Mesenchymal stem cell (in vitro differentiated cells and primary cell): Measurements from ENCODE around the gene ALOX5AP.

ENCODE experiments used
- DNase-seq: peaks from one replicate; pipeline ENCODE4 v3.0.0-alpha.2; 2013
- H2AFZ ChIP-seq: one replicate; pipeline ENCODE4 v1.6.1; 2013; ENCODE audit warnings: low read depth, mild to moderate bottlenecking, control low read depth, inconsistent platforms, low read length, moderate library complexity
- H2AK5ac ChIP-seq: 2 replicates; pipeline ENCODE4 v1.6.1; 2013; ENCODE audit warnings: low read length, moderate library complexity, mild to moderate bottlenecking, inconsistent platforms; ENCODE audit not compliant: severe bottlenecking
- H2BK120ac ChIP-seq: one replicate; pipeline ENCODE4 v1.6.1; 2013; ENCODE audit warnings: low read depth, mild to moderate bottlenecking, inconsistent platforms, low read length, moderate library complexity
- H2BK12ac ChIP-seq, 2 experiments: one replicate each; pipeline ENCODE4 v1.6.1; 2013; ENCODE audit warnings: inconsistent platforms in 2 of 2, low read length in 2 of 2, mild to moderate bottlenecking in 2 of 2, moderate library complexity in 2 of 2, control low read depth in 1 of 2
- H2BK15ac ChIP-seq: one replicate; pipeline ENCODE4 v1.6.1; 2013; ENCODE audit warnings: mild to moderate bottlenecking, low read depth, inconsistent platforms; ENCODE audit not compliant: poor library complexity, severe bottlenecking
- H2BK5ac ChIP-seq: 2 replicates; pipeline ENCODE4 v1.6.1; 2013; ENCODE audit warnings: low read depth, mild to moderate bottlenecking, low read length, control low read depth, inconsistent platforms; ENCODE audit not compliant: poor library complexity, severe bottlenecking
- H3K14ac ChIP-seq, 2 experiments: one replicate each; pipeline ENCODE4 v1.6.1; 2013; ENCODE audit warnings: inconsistent platforms in 2 of 2, low read length in 2 of 2, control low read depth in 1 of 2, mild to moderate bottlenecking in 1 of 2, moderate library complexity in 1 of 2
- H3K18ac ChIP-seq, 2 experiments: one replicate each; pipeline ENCODE4 v1.6.1; 2013; ENCODE audit warnings: inconsistent platforms in 2 of 2, low read length in 2 of 2, control low read depth in 1 of 2, low read depth in 1 of 2, mild to moderate bottlenecking in 1 of 2
- H3K23ac ChIP-seq, 2 experiments: one replicate each; pipeline ENCODE4 v1.6.1; 2013; ENCODE audit warnings: inconsistent platforms in 2 of 2, low read length in 2 of 2, mild to moderate bottlenecking in 2 of 2, moderate library complexity in 2 of 2, control low read depth in 1 of 2
- H3K27ac ChIP-seq: 2 replicates; pipeline ENCODE4 v1.5.1; 2013; ENCODE audit warnings: mild to moderate bottlenecking, moderate library complexity, low read length, control low read depth, inconsistent platforms; ENCODE audit not compliant: poor library complexity, severe bottlenecking
- H3K27me3 ChIP-seq, 2 experiments: 2 replicates each; pipeline versions ENCODE4 v1.6.1 to v1.7.0; 2013; ENCODE audit warnings: low read length in 2 of 2, mild to moderate bottlenecking in 2 of 2, moderate library complexity in 2 of 2, control low read depth in 1 of 2, inconsistent platforms in 1 of 2; ENCODE audit not compliant: control insufficient read depth in 1 of 2, insufficient read depth in 1 of 2
- H3K36me3 ChIP-seq, 2 experiments: 2 replicates each; pipeline versions ENCODE4 v1.6.1 to v1.7.0; 2013; ENCODE audit warnings: low read length in 2 of 2, control low read depth in 1 of 2, inconsistent platforms in 1 of 2, low read depth in 1 of 2, mild to moderate bottlenecking in 1 of 2; ENCODE audit not compliant: insufficient read depth in 2 of 2, control insufficient read depth in 1 of 2
- H3K4ac ChIP-seq, 2 experiments: one replicate each; pipeline ENCODE4 v1.6.1; 2013; ENCODE audit warnings: inconsistent platforms in 2 of 2, low read length in 2 of 2, mild to moderate bottlenecking in 2 of 2, moderate library complexity in 2 of 2, control low read depth in 1 of 2, low read depth in 1 of 2
- H3K4me1 ChIP-seq: 2 replicates; pipeline ENCODE4 v1.6.1; 2013; ENCODE audit warnings: low read depth, low read length, control low read depth; ENCODE audit not compliant: control insufficient read depth, insufficient read depth
- H3K4me2 ChIP-seq: 2 replicates; pipeline ENCODE4 v1.6.1; 2013; ENCODE audit warnings: low read length, mild to moderate bottlenecking, inconsistent platforms; ENCODE audit not compliant: poor library complexity, severe bottlenecking
- H3K4me3 ChIP-seq, 2 experiments: 2 replicates each; pipeline versions ENCODE4 v1.5.1 to v1.7.0; 2013; ENCODE audit warnings: low read length in 2 of 2, mild to moderate bottlenecking in 2 of 2, control low read depth in 1 of 2, low read depth in 1 of 2; ENCODE audit not compliant: insufficient read depth in 1 of 2
- H3K79me1 ChIP-seq: replicated peaks from 2 replicates; pipeline ENCODE4 v1.6.1; 2013; ENCODE audit warnings: mild to moderate bottlenecking, control low read depth, low read length, inconsistent platforms; ENCODE audit not compliant: poor library complexity, severe bottlenecking
- H3K9ac ChIP-seq: 2 replicates; pipeline ENCODE4 v1.7.0; 2013; ENCODE audit warnings: mild to moderate bottlenecking, low read length, moderate library complexity
- H3K9me3 ChIP-seq: 2 replicates; pipeline ENCODE4 v1.7.0; 2013; ENCODE audit warnings: mild to moderate bottlenecking, low read length; ENCODE audit not compliant: control insufficient read depth
- H4K8ac ChIP-seq: one replicate; pipeline ENCODE4 v1.6.1; 2013; ENCODE audit warnings: inconsistent platforms, mild to moderate bottlenecking, low read length, moderate library complexity
- H4K91ac ChIP-seq: one replicate; pipeline ENCODE4 v1.6.1; 2013; ENCODE audit warnings: mild to moderate bottlenecking, low read length, inconsistent platforms
- WGBS: methylation state at CpG from one replicate; pipeline ENCODE4 v1.1.7; 2013; ENCODE audit warnings: mixed read lengths; 5-methylcytosine and 5-hydroxymethylcytosine counted together

The ALOX5AP gene

DNA sequence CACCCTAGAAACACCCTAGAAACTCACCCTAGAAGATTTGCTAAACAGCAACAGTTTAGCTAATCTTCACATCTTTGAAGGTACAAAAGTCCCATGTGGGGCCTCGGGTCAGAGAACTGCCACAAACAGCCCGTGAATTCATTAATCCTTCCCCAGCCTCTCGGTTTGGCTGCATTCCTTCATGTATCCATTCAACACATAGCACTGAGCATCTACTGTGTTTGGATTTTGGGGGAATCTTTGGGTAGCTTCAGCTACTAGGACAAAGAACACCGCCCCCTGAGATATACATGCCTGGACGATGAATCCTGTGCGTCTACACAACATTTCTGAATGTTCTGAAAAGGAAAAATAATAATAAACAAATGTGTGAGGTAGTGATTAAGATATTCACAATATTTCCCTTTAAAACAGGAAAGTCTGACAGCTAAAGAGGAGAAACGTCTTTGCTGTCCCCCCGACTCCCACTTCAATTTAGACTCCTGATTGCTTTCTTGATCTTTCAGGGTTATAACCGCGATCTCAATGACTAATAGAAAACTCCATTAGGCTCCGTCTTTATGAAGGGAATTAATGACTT lies 63.5 kb downstream of the ALOX5AP start:
- H3K14ac ChIP-seq: no peak overlapping the region
- peak overlapping the region; percentile 66 for H2AK5ac ChIP-seq
- H2BK120ac ChIP-seq: peak overlapping the region; percentile 55
- no peaks in the 10 kb centered on the region for H3K79me1 ChIP-seq
- no peak overlapping the region for H2BK5ac ChIP-seq
- H3K23ac ChIP-seq: no peak overlapping the region
- no peak overlapping the region for H2AFZ ChIP-seq
- peak overlapping the region; percentile 37 to 54 for H2BK12ac ChIP-seq
- no peak overlapping the region for H4K8ac ChIP-seq
- H3K4me2 ChIP-seq: no peak overlapping the region
- H3K4me3 ChIP-seq: no peak overlapping the region
- H3K9ac ChIP-seq: no peak overlapping the region
- H2BK15ac ChIP-seq: peak overlapping the region; percentile 90
- H3K4ac ChIP-seq: no peak overlapping the region
- 40% methylated on average over 6 of the region's 11 CpGs for WGBS
- H3K18ac ChIP-seq: peak overlapping the region; percentile 61 to 85
- H3K4me1 ChIP-seq: peaks cover 30% of the 10 kb centered on the region
- DNase-seq: peak; percentile 80
- no peaks in the 10 kb centered on the region for H3K9me3 ChIP-seq
- H3K27me3 ChIP-seq: peaks cover 0 to 8% of the 10 kb centered on the region in 2 experiments
- peak overlapping the region; percentile 80 for H4K91ac ChIP-seq
- H3K36me3 ChIP-seq: no peaks in the 10 kb centered on the region
- H3K27ac ChIP-seq: no peak overlapping the region

GRCh38 chr13:30799356-30799824 lies 64.0 kb downstream of the ALOX5AP start:
- peak overlapping the region; percentile 86 for H4K8ac ChIP-seq
- 40% methylated on average over 9 of the region's 12 CpGs for WGBS
- peak overlapping the region; percentile 12 for H2BK15ac ChIP-seq
- H3K36me3 ChIP-seq: no peaks in the 10 kb centered on the region
- H3K23ac ChIP-seq: no peak overlapping the region
- no peak overlapping the region for H3K4me2 ChIP-seq
- H3K4me3 ChIP-seq: no peak overlapping the region
- peaks cover 30% of the 10 kb centered on the region for H3K4me1 ChIP-seq
- peak overlapping the region; percentile 70 for H4K91ac ChIP-seq
- H3K14ac ChIP-seq: peak overlapping the region in 1 of 2 experiments; percentile 7
- H3K9ac ChIP-seq: no peak overlapping the region
- H2BK12ac ChIP-seq: peak overlapping the region; percentile 54 to 96
- no peak overlapping the region for H2AFZ ChIP-seq
- no peaks in the 10 kb centered on the region for H3K79me1 ChIP-seq
- peak overlapping the region; percentile 73 for H2AK5ac ChIP-seq
- peak overlapping the region; percentile 73 to 85 for H3K18ac ChIP-seq
- H3K27ac ChIP-seq: peak overlapping the region; percentile 24
- peak overlapping the region in 1 of 2 experiments; percentile 40 for H3K4ac ChIP-seq
- peak overlapping the region; percentile 55 for H2BK120ac ChIP-seq
- H3K9me3 ChIP-seq: no peaks in the 10 kb centered on the region
- DNase-seq: no peak
- peaks cover 0 to 8% of the 10 kb centered on the region in 2 experiments for H3K27me3 ChIP-seq
- H2BK5ac ChIP-seq: no peak overlapping the region

DNA sequence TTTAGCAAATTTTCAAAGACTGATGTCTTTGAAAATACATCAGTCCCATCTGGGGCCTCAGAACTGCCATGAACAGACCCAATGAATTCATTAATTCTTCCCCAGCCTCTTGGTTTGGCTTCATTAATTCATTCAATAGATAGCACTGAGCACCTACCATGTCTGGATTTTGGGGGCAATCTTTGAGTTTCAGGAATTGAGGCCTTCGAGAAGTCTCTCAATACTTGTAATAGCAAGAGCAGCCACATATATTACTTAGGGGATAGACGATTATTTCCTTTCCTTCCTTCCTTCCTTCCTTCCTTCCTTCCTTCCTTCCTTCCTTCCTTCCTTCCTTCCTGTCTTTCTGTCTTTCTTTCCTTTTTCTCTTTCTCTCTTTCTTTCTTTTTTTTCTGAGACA lies 64.8 kb downstream of the ALOX5AP start:
- Histone ChIP-seq H2BK5ac (no peak overlapping the region), H3K4me2 (no peak overlapping the region), H3K27ac (no peak overlapping the region), H3K4me1 (peaks cover 29% of the 10 kb centered on the region), H4K8ac (no peak overlapping the region), H4K91ac (no peak overlapping the region), H3K27me3 (peaks cover 0 to 7% of the 10 kb centered on the region in 2 experiments), H3K18ac (peak overlapping the region in 1 of 2 experiments; percentile 59), H3K79me1 (no peaks in the 10 kb centered on the region), H2AFZ (no peak overlapping the region), H3K4me3 (no peak overlapping the region), H3K9me3 (no peaks in the 10 kb centered on the region), H3K14ac (peak overlapping the region in 1 of 2 experiments; percentile 7), H2BK120ac (no peak overlapping the region), H2BK15ac (no peak overlapping the region), H2BK12ac (peak overlapping the region; percentile 6 to 41), H3K36me3 (no peaks in the 10 kb centered on the region), H3K23ac (no peak overlapping the region), H2AK5ac (peak overlapping the region; percentile 47), H3K9ac (no peak overlapping the region), H3K4ac (no peak overlapping the region)
- DNase-seq: no peak
- WGBS: 89% methylated on average over 2 of the region's 2 CpGs

DNA sequence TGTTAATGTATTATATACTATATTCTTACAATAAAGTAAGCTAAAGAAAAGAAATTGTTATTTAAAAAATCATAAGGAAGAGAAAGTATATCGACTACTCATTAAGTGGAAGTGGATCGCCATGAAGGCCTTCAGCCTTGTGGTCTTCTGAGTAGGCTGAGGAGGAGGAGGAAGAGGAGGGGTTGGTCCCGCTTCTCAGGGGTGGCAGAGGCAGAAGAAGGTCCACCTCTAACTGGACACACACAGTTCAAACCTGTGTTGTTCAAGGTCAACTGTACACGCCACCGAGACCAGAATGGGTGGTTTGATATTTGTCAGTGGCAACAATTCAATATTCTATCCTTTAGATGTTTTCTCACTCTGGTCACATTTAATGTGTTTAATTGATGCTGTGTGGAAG lies 67.2 kb downstream of the ALOX5AP start:
- H2BK5ac ChIP-seq: no peak overlapping the region
- no peak overlapping the region for H3K14ac ChIP-seq
- H4K91ac ChIP-seq: peak overlapping the region; percentile 90
- no peak overlapping the region for H3K4me2 ChIP-seq
- H3K27ac ChIP-seq: no peak overlapping the region
- H3K79me1 ChIP-seq: no peaks in the 10 kb centered on the region
- H3K23ac ChIP-seq: no peak overlapping the region
- H2AFZ ChIP-seq: no peak overlapping the region
- no peaks in the 10 kb centered on the region for H3K27me3 ChIP-seq
- DNase-seq: no peak
- H3K18ac ChIP-seq: peak overlapping the region in 1 of 2 experiments; percentile 68
- H3K36me3 ChIP-seq: no peaks in the 10 kb centered on the region
- no peak overlapping the region for H4K8ac ChIP-seq
- H3K4me3 ChIP-seq: no peak overlapping the region
- peak overlapping the region; percentile 27 for H3K9ac ChIP-seq
- no peak overlapping the region for H2BK120ac ChIP-seq
- H2AK5ac ChIP-seq: peak overlapping the region; percentile 49
- 88% methylated on average over 3 of the region's 5 CpGs for WGBS
- H3K9me3 ChIP-seq: no peaks in the 10 kb centered on the region
- H3K4me1 ChIP-seq: peaks cover 23% of the 10 kb centered on the region
- peak overlapping the region in 1 of 2 experiments; percentile 90 for H3K4ac ChIP-seq
- no peak overlapping the region for H2BK15ac ChIP-seq
- peak overlapping the region; percentile 91 to 92 for H2BK12ac ChIP-seq
